Measurements from ENCODE around the gene C1orf116.

DNA sequence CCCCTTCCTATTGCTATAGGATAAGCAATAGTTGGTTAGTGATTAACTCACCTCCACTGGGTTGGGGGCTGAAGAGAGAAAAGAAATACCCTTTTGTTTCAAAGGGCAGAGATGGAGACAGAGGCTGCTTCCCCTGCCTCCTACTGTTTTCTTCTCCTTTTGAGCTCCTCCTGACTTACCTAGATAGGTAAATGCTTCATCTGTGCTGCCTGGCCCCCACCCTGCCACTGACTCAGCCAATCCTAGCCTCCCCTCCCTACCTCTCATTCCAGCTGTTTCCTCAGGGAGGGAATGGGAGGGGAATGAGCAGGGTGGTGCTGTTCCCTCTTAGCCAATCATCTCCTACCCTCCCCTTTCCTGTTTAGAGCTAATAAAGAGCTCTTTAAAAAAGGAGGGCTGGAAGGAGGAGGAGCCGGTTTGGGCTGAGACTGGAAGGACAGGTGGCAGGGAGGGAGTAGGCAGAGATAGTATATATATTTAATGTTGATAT is at the start of gene C1orf116:
- no peak for TF ChIP-seq CTCF (conservative IDR thresholded peaks at IDR 0.05; ENCODE audit: low read length)
- TF ChIP-seq EZH2phosphoT487 (IDR thresholded peaks at IDR 0.05; ENCODE audit: borderline replicate concordance), result no peak
